Uterus (tissue), 2 donors: ENCODE data around the gene ZNF385C.

Experiments
- CTCF ChIP-seq, 4 experiments: fragments of 200-600 bp in 2 of 4; fragments of 450-650 bp in 2 of 4; sonication (generic) in 2 of 4; IDR thresholded peaks; one replicate each; pipeline ENCODE4 v1.5.1; 2016 to 2019; ENCODE audit warnings: antibody characterized with exemption in 4 of 4, mild to moderate bottlenecking in 2 of 4, moderate library complexity in 1 of 4
- POLR2A ChIP-seq, 2 donors: fragments of 450-650 bp; IDR thresholded peaks; one replicate each; pipeline ENCODE4 v1.6.1; 2016; ENCODE audit warnings: antibody characterized with exemption in 2 of 2, mild to moderate bottlenecking in 1 of 2, moderate library complexity in 1 of 2

GRCh38 chr17:42110301-42111264 lies 12.3 kb upstream of the ZNF385C start:
- no peak for TF ChIP-seq CTCF (IDR thresholded peaks at IDR 0.05)
- no peak for TF ChIP-seq POLR2A (IDR thresholded peaks at IDR 0.05)
